HEK293 (cell line): ENCODE results near the gene ABCC11.

Source experiments
- CTCF ChIA-PET: fragments of 350-600 bp; formaldehyde crosslinking; extraction: SDS; loops from one replicate; lab custom pipeline; 2021; ENCODE audit warnings: antibody characterized with exemption; lab: Yijun Ruan, JAX
- POLR2A ChIA-PET: fragments of 300-600 bp; formaldehyde crosslinking; extraction: SDS; loops from one replicate; lab custom pipeline; 2020; ENCODE audit warnings: antibody characterized with exemption, inconsistent platforms; lab: Yijun Ruan, JAX
- H3K27ac ChIP-seq: fragments of 200-500 bp; sonication (Bioruptor generic); 2 replicates; pipeline ENCODE4 v1.5.1; 2014; ENCODE audit warnings: low read depth, low read length, control low read depth, inconsistent platforms; ENCODE audit errors: extremely low read depth
- H3K36me3 ChIP-seq, 2 experiments: fragments of 200-500 bp in 1 of 2; sonication (Bioruptor generic) in 1 of 2; 1 replicate in 1 of 2; 2 replicates in 1 of 2; pipeline ENCODE4 v1.5.1; 2014 to 2017; ENCODE audit warnings: inconsistent platforms in 2 of 2, low read length in 2 of 2; ENCODE audit not compliant: control insufficient read depth in 2 of 2, insufficient read depth in 1 of 2
- H3K4me1 ChIP-seq: fragments of 200-500 bp; sonication (Bioruptor generic); 2 replicates; pipeline ENCODE4 v1.5.1; 2014; ENCODE audit warnings: mild to moderate bottlenecking, low read length, inconsistent platforms; ENCODE audit not compliant: control insufficient read depth, insufficient read depth
- H3K4me3 ChIP-seq: 2 replicates; pipeline ENCODE4 v1.5.1; 2011; ENCODE audit warnings: low read depth, mild to moderate bottlenecking, control low read depth, low read length, moderate library complexity
- H3K9me3 ChIP-seq: fragments of 200-500 bp; sonication (Bioruptor generic); 2 replicates; pipeline ENCODE4 v1.5.1; 2014; ENCODE audit warnings: low read depth, low read length, inconsistent platforms; ENCODE audit not compliant: control insufficient read depth, insufficient read depth
- ZFHX2 ChIP-seq: fragments of 450-650 bp; formaldehyde crosslinking; conservative IDR thresholded peaks from 2 replicates; pipeline ENCODE4 v1.5.1; 2016; ENCODE audit warnings: missing biosample characterization, missing genetic modification characterization
- ZFP3 ChIP-seq: fragments of 450-650 bp; formaldehyde crosslinking; IDR thresholded peaks from 2 replicates; pipeline ENCODE4 v1.5.1; 2016; ENCODE audit warnings: low read depth, missing biosample characterization, missing genetic modification characterization
- ZNF121 ChIP-seq: fragments of 450-650 bp; formaldehyde crosslinking; IDR thresholded peaks from 2 replicates; pipeline ENCODE4 v1.5.1; 2016; ENCODE audit warnings: missing biosample characterization, missing genetic modification characterization
- ZNF155 ChIP-seq: fragments of 450-650 bp; formaldehyde crosslinking; IDR thresholded peaks from 2 replicates; pipeline ENCODE4 v1.5.1; 2016; ENCODE audit warnings: missing biosample characterization, missing genetic modification characterization
- ZNF24 ChIP-seq: fragments of 450-650 bp; formaldehyde crosslinking; IDR thresholded peaks from 2 replicates; pipeline ENCODE4 v1.5.1; 2016; ENCODE audit warnings: missing biosample characterization, missing genetic modification characterization
- ZNF302 ChIP-seq: fragments of 450-650 bp; formaldehyde crosslinking; IDR thresholded peaks from 2 replicates; pipeline ENCODE4 v1.5.1; 2016; ENCODE audit warnings: missing biosample characterization, missing genetic modification characterization, low read depth
- ZNF473 ChIP-seq: fragments of 450-650 bp; formaldehyde crosslinking; IDR thresholded peaks from 2 replicates; pipeline ENCODE4 v1.5.1; 2017; ENCODE audit warnings: missing biosample characterization, missing genetic modification characterization
- ZNF48 ChIP-seq: fragments of 450-650 bp; formaldehyde crosslinking; IDR thresholded peaks from 2 replicates; pipeline ENCODE4 v1.5.1; 2016; ENCODE audit warnings: missing biosample characterization, missing genetic modification characterization
- ZNF501 ChIP-seq: fragments of 450-650 bp; formaldehyde crosslinking; IDR thresholded peaks from 2 replicates; pipeline ENCODE4 v1.5.1; 2016; ENCODE audit warnings: missing biosample characterization, missing genetic modification characterization
- ZNF544 ChIP-seq: fragments of 450-650 bp; formaldehyde crosslinking; IDR thresholded peaks from 2 replicates; pipeline ENCODE4 v1.5.0; 2017; ENCODE audit warnings: missing biosample characterization, missing genetic modification characterization
- ZNF555 ChIP-seq: fragments of 450-650 bp; formaldehyde crosslinking; conservative IDR thresholded peaks from 2 replicates; pipeline ENCODE4 v1.5.1; 2017; ENCODE audit warnings: missing biosample characterization, mild to moderate bottlenecking, missing genetic modification characterization, inconsistent platforms
- ZNF658 ChIP-seq: fragments of 450-650 bp; formaldehyde crosslinking; IDR thresholded peaks from 2 replicates; pipeline ENCODE4; 2016; ENCODE audit warnings: missing biosample characterization, missing genetic modification characterization
- ZSCAN4 ChIP-seq: fragments of 450-650 bp; formaldehyde crosslinking; IDR thresholded peaks from 2 replicates; pipeline ENCODE4 v1.5.1; 2017; ENCODE audit warnings: missing biosample characterization, missing genetic modification characterization
- TF ChIP-seq, protein P1 (sequence below): IDR thresholded peaks from 2 replicates; pipeline ENCODE4 v1.6.1; 2011; ENCODE audit warnings: mild to moderate bottlenecking, low read depth, low read length, borderline replicate concordance
- TF ChIP-seq, protein P2 (sequence below): fragments of 450-650 bp; formaldehyde crosslinking; IDR thresholded peaks from 2 replicates; pipeline ENCODE4 v1.5.1; 2016; ENCODE audit warnings: missing biosample characterization, missing genetic modification characterization, low read depth
- TF ChIP-seq, protein P3 (sequence below): fragments of 450-650 bp; formaldehyde crosslinking; IDR thresholded peaks from 2 replicates; pipeline ENCODE4 v1.5.1; 2016; ENCODE audit warnings: missing biosample characterization, missing genetic modification characterization

Gene ABCC11

DNA sequence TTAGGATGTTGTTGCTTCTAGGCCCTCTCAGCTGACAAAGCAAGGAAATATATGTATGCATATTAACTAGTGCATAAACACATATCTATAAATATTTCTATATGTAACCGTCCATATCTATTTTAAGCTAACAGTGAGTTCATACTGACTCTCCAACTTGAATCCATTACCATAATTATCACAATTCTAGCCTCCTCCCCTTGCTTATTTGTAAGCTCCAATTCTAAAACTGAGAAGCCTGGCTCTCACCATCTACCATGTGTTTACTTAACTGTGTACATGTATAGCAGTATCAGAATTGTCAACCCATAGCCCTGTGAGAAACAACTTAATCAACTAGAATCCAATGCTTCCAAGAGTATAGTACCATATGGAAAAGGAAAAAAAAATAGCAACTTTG lies 96.6 kb downstream of the ABCC11 start (continued):
- TF ChIP-seq ZNF544 (no peak), ZNF48 (tag by site-specific recombination) (no peak), ZNF155 (tag by site-specific recombination) (no peak), ZNF473 (tag by site-specific recombination) (no peak), ZNF121 (tag by site-specific recombination) (no peak)

DNA sequence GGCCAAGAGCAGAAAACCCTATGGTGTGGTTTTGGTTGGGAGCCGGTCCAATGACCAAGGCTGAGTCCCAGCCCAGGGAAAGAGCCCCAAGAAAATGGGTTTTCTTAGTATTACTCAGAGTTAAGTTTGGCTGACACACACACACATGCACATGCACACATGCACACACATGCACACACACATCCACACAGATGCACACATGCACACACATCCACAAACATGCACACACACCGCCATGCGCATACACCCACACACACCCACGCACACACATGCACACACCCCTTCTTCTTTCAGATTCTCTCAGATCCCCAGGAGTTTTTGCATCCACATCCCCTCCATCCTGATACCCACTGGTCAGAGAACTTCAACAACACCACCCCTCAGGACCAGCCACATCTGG lies 100.6 kb downstream of the ABCC11 start:
- Histone ChIP-seq H3K4me3 (no peak overlapping the region), H3K4me1 (no peaks in the 10 kb centered on the region), H3K36me3 (no peaks in the 10 kb centered on the region), H3K9me3 (no peaks in the 10 kb centered on the region), H3K27ac (no peak overlapping the region)
- peak; percentile 76 for TF ChIP-seq ZSCAN4
- TF ChIP-seq, protein P1, sequence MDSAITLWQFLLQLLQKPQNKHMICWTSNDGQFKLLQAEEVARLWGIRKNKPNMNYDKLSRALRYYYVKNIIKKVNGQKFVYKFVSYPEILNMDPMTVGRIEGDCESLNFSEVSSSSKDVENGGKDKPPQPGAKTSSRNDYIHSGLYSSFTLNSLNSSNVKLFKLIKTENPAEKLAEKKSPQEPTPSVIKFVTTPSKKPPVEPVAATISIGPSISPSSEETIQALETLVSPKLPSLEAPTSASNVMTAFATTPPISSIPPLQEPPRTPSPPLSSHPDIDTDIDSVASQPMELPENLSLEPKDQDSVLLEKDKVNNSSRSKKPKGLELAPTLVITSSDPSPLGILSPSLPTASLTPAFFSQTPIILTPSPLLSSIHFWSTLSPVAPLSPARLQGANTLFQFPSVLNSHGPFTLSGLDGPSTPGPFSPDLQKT, result no peak
- 0 out of 2 replicates have a peak, but pooled peaks have one; percentile 10 for TF ChIP-seq ZFHX2
- ChIA-PET POLR2A (no interaction called here), CTCF (interaction anchor here (0.6 kb wide), 1 partner anchor 692 kb away, joined by 4 read pairs; no protein-coding TSS in a partner anchor)

DNA sequence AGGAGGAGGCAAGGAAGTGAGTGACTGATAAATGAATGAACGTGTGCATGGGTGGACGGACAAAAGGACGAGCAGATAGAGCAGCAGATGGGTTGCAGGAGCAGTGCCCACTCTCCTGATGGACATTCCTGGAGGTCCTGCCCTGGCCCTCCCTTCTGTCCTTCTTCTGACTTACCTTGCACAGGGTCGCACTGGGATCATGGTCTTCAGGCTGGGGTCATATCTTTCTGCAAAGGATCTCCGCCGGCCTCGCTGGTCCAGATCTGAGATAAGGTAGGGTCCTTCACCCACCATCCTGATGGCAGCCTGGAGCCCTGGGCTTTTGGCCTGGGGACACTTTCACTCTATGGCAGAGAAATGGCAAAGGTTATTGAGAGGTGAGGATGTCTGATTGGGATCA lies 101.2 kb downstream of the ABCC11 start:
- Histone ChIP-seq H3K4me3 (no peak overlapping the region), H3K36me3 (no peaks in the 10 kb centered on the region), H3K9me3 (no peaks in the 10 kb centered on the region), H3K27ac (no peak overlapping the region), H3K4me1 (no peaks in the 10 kb centered on the region)
- CTCF ChIA-PET, result interaction anchor here (0.6 to 2.0 kb wide), 3 partner anchors 12 to 691 kb away, joined by 3 to 5 read pairs (median 4); no protein-coding TSS in a partner anchor
- POLR2A ChIA-PET, result no interaction called here
- TF ChIP-seq, protein P2, sequence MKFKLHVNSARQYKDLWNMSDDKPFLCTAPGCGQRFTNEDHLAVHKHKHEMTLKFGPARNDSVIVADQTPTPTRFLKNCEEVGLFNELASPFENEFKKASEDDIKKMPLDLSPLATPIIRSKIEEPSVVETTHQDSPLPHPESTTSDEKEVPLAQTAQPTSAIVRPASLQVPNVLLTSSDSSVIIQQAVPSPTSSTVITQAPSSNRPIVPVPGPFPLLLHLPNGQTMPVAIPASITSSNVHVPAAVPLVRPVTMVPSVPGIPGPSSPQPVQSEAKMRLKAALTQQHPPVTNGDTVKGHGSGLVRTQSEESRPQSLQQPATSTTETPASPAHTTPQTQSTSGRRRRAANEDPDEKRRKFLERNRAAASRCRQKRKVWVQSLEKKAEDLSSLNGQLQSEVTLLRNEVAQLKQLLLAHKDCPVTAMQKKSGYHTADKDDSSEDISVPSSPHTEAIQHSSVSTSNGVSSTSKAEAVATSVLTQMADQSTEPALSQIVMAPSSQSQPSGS (tag by site-specific recombination), result no peak
- no peak for TF ChIP-seq ZNF302 (tag by site-specific recombination)
- TF ChIP-seq ZNF24 (tag by site-specific recombination), result no peak
- no peak for TF ChIP-seq ZNF555
- TF ChIP-seq ZNF501, result no peak
- TF ChIP-seq, protein P3, sequence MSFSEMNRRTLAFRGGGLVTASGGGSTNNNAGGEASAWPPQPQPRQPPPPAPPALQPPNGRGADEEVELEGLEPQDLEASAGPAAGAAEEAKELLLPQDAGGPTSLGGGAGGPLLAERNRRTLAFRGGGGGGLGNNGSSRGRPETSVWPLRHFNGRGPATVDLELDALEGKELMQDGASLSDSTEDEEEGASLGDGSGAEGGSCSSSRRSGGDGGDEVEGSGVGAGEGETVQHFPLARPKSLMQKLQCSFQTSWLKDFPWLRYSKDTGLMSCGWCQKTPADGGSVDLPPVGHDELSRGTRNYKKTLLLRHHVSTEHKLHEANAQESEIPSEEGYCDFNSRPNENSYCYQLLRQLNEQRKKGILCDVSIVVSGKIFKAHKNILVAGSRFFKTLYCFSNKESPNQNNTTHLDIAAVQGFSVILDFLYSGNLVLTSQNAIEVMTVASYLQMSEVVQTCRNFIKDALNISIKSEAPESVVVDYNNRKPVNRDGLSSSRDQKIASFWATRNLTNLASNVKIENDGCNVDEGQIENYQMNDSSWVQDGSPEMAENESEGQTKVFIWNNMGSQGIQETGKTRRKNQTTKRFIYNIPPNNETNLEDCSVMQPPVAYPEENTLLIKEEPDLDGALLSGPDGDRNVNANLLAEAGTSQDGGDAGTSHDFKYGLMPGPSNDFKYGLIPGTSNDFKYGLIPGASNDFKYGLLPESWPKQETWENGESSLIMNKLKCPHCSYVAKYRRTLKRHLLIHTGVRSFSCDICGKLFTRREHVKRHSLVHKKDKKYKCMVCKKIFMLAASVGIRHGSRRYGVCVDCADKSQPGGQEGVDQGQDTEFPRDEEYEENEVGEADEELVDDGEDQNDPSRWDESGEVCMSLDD, result no peak
- no peak for TF ChIP-seq ZFP3
- TF ChIP-seq ZNF658 (tag by site-specific recombination), result no peak
